Ecto neural progenitor cell (in vitro differentiated cells): ENCODE results near the gene LRRC8C.
A peak's percentile ranks its signal among the peaks of the same experiment; 100 is the strongest.
"Not testable (repeated sequence)": the region's sequence is repeated elsewhere in the genome, so short reads cannot be mapped to it uniquely, and the experiment has no call there.

Experiments used
- DNase-seq: peaks from one replicate; pipeline ENCODE4 v3.0.0-alpha.2; 2018; ENCODE audit warnings: low spot score

Gene LRRC8C

DNA sequence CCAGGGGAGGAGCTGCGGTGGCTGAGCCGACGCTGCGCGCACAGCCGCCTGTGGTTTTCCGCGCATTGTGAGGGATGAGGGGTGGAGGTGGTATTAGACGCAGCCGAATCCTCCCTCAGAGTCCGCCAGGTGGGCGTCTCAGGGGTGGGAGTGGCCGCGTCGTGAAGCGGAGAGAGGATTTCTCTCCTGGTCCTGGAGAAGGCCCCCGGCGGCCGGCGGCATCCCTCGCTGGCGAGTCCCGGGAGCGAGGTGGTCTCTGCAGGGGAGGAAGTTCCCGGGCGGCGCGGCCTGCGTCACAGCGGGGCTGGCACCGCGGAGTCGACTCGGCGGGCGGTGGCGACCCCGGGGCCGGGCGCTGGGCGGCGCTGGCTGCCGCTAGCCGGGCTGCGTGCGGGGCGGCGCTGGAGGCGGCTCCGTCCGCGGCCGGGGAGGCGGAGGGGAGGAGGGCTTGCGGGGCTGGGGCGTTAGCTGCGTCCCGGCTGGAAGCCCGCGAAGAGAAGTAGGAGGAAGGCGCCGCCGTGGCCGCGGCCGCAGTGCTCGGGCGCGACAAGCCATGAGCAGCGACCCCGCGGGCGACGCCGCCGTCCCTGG, at the start of gene LRRC8C:
TSS of gene LRRC8C (plus strand) at position 464 of the 591 bp plus-strand sequence. CDS start 53,354 bp downstream, outside the sequence.
- peak; percentile 90 for DNase-seq

DNA sequence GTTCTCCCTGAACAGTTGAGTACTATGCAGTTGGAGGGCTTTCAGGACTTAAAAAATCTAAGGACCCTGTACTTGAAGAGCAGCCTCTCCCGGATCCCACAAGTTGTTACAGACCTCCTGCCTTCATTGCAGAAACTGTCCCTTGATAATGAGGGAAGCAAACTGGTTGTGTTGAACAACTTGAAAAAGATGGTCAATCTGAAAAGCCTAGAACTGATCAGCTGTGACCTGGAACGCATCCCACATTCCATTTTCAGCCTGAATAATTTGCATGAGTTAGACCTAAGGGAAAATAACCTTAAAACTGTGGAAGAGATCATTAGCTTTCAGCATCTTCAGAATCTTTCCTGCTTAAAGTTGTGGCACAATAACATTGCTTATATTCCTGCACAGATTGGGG, 48.7 kb upstream of the LRRC8C start:
- DNase-seq = no peak

DNA sequence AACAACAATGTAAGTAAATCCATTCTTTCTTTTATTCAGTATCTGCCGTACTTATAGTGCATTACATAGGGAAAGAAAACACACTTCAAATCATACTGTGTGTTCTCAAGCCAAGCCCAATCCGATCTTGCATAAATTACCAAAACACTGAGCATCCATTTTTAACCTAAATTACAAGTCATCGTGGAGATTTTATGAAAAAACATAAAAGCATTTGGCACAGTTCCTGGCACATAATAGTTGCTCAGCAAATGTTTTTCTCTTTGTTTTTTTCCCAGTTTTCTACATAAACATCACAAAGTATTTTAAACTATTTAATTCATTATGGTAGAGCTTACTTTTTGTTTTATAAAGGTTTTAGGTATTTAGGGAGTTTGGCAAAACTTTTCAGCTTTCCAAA, 48.1 kb upstream of the LRRC8C start:
- no peak for DNase-seq

DNA sequence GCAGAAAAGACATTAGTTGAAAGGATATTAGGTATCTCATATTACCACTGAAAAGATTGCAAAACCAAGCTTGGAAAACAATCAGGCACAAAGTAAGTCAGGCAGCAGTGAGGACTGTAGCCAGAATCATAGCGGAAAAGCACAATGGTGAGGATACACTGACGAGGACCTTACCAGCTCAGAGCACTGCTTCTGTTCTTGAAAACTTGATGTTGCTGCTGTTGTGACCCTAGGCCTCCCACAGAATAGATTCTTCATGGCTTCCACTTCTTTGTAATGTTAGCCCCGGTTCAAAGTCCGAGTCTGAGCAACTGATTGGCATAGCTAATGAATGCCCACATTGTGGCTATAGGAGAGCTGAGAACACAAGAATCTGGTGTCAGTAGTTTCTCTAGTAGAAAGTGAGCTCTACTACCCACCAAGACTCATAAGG, 45.2 kb upstream of the LRRC8C start:
- no peak for DNase-seq

DNA sequence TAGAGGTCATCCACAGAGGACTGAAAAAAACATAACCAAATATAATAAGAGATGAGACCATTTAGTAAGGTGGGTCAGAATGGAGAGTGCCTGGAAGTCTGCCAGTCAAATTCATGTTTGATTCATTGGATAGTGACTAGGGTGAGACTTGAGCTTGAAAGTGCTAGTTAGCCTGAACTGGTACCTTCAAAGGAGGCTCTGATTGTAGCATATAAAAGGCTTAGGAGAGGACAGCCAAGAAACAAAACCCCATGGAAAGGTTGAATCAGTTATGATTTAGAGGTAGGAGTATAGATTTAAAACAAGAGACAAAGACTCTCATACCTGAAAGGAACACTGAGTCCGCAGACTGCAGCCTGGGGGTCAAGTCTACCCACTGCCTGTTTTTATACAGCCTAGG, 44.4 kb upstream of the LRRC8C start:
- no peak for DNase-seq

- DNase-seq = no peak
Measured at GRCh38 chr1:89589515-89589914, 43.4 kb upstream of the LRRC8C start.

DNA sequence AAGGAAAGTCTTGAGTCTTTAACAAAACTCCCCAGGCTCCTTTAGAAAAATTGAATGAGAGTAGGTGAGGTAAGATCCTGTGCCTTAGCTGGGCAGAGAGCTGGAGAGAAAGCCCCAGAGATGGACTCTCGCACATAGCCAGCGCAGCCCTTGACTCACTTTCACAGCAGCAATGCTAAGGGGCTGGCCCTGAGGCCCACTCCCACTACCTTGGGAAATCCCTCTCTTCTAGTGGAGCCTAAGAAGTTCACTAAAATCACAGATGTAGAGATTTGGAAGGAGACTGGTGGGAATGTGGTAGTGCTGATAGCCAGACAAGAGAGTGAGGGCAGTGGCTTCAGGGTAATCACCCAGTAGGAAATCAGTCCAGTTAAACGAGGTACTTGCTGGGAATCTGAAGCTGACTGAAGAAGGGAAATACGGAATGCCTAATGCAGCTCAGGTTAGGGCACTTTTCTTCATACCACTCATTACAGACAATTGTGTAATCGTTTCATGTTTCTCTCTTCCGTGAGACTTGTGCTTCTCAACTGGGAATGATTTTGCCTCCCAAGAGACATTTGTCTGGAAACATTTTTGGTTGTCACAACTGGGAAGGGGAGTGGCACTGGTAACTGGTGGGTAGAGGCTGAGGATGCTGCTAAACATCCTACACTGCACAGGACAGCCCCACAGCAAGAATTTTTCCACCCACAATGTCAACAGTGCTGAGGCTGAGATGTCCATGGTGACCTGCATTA, 42.4 kb upstream of the LRRC8C start:
- DNase-seq = no peak

DNA sequence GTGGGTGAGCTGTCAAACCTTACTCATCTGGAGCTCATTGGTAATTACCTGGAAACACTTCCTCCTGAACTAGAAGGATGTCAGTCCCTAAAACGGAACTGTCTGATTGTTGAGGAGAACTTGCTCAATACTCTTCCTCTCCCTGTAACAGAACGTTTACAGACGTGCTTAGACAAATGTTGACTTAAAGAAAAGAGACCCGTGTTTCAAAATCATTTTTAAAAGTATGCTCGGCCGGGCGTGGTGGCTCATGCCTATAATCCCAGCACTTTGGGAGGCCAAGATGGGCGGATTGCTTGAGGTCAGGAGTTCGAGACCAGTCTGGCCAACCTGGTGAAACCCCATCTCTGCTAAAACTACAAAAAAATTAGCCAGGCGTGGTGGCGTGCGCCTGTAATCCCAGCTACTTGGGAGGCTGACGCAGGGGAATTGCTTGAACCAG, 40.0 kb upstream of the LRRC8C start:
- not testable (repeated sequence) for DNase-seq

DNA sequence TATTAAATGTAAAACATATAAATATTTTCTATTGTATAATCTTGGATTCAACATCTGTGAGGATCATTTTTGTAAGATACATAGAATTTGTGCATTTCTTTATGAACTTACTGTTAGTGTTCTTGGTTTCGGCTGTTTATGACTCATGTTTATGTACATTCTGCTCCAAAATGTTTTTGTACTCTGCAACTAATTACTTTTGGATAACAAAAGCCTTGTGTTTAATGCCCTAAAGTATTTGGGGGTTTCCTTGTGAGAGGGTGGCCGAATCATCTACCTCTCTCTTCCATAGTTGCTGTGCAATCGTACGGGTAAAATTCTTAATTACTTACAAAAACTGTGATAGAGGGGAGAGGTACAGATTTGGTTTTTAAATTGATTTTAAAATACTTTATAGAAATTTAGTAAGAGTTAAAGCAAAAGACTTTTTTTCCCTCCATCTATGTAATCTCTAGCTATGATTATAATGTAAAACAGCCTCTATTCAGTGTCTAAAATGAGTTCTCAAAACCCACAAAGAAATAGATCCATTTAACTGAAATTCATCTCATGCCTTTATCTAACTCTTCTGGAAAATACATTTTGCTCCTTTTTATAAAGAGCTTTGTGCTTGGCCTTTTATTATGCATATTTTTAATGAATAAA, 38.7 kb upstream of the LRRC8C start:
- no peak for DNase-seq

- DNase-seq = no peak
Measured at GRCh38 chr1:89596698-89597097, 36.2 kb upstream of the LRRC8C start.

DNA sequence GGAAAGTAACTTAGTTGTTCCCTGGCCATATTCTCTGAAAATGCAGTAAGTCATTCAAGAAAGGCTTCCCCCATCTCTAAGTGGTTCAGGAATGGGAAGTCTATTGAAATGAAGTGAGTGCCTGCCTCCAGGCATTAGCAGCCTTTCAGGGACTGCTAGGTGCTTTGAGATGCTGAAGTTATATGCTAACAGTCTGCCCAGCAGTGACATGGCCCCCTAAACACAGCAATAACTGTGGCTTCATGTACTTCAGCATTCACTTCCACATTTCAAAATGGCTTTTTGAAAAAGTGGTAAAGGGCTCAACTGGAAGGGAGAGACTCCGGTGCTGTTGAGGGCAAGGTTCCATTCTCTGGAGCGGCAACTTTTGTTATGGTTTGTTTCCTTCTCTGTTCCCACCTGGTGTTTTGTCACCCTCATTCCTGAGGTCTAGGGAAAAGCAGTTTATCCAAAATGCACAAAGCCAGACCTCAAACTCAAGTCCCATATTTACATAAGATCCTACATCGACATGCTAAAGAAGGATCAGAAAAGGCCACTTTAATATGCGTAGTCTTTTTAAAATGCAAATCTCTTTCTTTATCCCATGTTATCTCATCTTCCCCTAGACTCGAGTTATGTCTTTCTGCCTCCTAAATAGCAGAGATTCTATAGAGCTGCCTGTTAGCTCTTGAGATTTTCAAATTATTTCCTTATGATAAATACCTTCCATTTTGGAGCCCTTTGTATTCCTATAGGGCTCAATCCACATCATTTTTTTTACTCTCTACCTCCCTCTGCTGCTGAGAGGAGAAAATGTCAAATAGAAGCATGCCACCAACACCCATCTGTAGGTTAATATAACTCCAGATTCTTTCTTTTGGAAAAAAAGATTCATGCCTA, 34.2 kb upstream of the LRRC8C start:
- no peak for DNase-seq

DNA sequence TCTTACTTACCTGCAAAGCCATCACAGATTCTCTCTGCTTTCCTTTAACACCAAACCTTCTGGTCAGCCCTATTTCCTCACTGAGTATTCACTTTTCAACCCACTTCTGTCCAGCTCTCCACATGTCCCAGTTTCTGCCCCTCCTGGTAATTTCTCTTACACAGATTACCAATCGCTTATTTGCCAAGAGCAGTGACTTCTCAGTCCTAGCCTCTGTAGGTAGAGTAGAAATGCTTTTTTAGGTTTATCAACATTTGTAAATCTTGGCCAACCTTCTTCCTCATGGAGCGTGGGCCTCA, 33.6 kb upstream of the LRRC8C start:
- no peak for DNase-seq

DNA sequence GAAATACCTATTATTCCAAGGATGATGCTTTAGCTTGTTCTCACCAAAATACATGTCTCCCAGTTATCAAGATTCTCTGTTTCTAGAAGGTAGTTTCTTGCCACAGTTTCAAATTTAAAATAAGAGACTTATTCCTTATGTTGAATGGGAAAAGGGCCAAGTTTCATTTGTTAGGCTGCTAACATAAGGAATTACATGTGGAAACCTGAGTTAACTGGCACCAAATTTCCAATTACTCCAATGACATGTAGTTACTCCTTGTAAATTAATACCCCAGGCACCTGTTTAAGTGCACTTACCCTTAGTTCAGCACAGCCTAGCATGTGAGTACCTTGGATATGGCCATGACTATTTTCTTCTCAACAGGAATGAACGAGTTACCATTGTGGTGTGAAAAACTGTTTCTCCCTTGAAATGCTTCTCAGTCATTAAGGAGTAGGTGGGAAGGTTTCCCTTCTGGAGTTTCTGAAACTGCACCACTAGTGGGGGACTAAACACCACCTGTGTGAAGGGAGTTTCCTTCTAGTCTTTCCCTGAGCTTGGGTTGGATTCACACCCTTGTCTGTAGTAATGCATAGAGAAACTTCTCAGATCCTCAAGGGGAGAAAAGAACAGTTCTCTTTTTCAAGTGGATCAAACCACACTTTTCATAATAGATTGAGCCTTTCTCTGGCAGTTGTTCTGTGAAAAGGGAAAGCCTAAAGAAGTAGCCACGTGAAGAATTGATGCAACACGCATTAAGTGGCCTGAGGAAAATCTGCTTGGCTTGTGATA, 32.3 kb upstream of the LRRC8C start:
- DNase-seq = no peak

DNA sequence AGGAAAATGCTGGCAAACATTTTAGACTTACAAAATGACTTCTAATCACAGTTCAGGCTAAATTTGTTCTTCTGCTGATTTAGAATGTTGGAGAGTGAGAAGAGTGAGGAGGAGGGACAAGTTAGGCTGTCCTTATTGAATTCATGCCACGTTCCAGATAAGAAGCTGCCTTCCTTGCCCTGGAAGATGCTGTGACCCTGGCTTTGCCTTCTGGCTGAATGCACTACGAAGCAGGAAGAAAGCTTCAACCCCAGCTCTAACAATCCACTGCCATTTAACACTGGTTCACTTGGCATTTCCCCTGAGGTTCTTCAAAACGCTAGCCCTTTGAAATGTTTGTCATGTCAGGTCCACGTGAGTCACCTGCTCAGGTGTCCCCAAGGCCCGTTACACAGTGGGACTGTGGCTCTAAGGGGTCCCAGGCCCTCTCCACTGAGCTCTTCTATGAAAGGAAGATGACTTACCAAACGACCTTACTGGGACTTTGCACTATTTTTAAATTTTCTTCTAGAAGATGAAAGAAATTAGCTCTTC, 30.0 kb upstream of the LRRC8C start:
- DNase-seq = no peak

DNA sequence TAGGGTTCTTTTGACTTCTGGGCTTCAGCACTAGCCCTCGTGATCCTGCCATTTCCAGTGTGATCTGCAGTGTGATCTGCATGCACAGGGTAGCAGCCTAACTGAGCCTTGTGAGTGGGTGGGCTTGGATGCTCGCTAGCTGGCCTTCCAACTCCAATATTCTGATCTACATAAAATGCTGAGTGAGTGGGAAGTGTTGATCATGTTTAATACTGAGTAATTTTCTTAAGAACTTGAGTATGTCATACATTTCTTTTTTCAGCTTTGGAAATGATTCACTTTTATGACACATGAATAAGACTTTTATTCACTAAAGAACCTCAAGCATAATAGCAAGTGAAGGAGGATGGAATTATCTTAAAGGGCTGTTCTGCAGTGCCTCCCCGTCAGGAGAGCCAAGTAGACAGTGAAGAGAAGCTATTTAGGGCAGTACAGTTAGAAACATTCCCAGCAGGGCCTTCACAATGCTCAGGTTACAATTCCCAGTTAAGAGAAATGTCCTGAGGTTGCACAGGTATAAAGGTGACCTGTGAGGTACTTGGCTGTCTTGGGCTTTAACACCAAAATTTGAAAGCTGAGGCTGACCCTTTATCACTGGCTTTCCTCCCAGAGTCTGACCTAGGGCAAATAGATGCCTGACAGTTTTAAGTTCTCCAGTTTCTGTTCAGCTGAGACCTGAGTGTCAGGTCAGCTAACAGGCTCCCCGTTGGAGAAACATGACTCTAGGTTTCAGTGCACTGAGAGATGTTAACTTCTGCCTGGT, 29.1 kb upstream of the LRRC8C start:
- DNase-seq = no peak

DNA sequence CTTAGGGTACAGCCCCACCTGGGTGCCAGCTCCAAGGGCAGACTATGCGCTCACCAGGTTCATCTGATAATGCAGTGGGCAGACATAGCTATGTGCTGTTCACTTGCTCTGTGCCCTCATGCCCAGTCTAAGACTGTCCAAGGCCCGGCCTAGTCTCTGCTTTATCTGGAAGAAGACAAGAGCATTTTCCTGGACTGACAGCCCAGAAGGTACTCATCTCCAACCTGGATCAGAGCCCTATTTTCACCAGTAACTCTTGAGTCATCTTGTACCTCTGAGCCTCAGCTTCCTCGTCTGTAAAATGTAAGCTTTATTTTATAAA, 28.5 kb upstream of the LRRC8C start:
- DNase-seq = no peak

GRCh38 chr1:89605692-89606091, 27.2 kb upstream of the LRRC8C start:
- no peak for DNase-seq

- DNase-seq = no peak
Measured at GRCh38 chr1:89606227-89606980, 26.5 kb upstream of the LRRC8C start.

DNA sequence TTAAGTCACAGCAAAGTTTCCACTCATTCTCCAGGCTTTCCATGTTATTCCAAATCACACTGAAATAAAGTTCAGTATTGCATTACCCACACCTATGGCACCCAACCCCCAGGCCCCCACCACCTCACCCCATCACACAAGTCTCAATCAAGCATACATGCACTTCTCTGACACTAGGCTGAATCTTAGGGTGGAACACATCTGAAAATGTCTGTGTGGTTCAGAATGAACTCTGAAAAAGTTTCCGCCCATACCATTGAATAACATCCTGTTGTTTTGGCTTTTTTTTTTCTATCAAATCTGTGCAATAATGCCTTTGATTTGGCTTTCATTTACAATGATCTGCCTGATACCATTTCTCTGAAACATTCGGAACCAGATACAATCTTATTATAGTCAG, 25.8 kb upstream of the LRRC8C start:
- DNase-seq = no peak
